Lung microvascular endothelial cell (primary cell): ENCODE results near the gene TBC1D12. TPM values are rescaled to one million over a fixed set of nuclear protein-coding genes. Genes with fewer than 3 reads are reported as not detected.
"Not testable (repeated sequence)": the region's sequence is repeated elsewhere in the genome, so short reads cannot be mapped to it uniquely, and the experiment has no call there.

ENCODE experiments used
- DNase-seq, 2 donors: peaks; one replicate each; pipeline versions ENCODE4 v3.0.0 to v3.0.0-alpha.2; 2010; ENCODE audit warnings: low read depth in 2 of 2
- total RNA-seq: library from RNA; depleted of rRNA; stranded (reverse); fragments of >200 nt; gene quantifications from 2 replicates; pipeline ENCODE4 v1.2.1, GENCODE V29; 2014

TBC1D12 gene
- total RNA-seq, 1 donor from 2014 or later: 16.9 TPM

DNA sequence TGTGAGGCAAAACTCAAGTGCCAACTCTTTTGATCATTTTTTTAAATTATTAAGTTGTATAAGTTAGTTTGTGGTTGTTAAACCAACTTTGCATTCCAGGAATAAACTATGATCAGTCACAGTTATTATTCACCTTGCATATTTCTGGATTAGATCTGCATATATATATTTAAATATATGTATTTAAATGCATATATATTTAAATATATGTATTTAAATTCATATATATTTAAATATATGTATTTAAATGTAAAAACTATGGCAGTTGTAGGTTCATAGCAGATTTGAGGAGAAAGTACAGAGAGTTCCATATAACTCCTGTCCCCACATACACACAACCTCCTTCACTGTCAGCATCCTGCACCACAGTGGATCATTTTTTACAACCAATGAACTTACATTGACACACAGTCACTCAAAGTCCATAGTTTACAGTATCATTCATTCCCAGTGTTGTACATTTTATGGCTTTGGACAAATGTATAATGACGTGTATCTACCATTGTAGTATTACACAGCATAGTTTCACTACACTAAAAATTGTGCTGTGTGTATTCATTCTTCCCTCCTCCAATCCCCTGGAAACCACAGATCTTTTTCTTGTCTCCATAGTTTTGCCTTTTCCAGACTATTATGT is 49.7 kb downstream of the TBC1D12 start:
- no peak for DNase-seq

DNA sequence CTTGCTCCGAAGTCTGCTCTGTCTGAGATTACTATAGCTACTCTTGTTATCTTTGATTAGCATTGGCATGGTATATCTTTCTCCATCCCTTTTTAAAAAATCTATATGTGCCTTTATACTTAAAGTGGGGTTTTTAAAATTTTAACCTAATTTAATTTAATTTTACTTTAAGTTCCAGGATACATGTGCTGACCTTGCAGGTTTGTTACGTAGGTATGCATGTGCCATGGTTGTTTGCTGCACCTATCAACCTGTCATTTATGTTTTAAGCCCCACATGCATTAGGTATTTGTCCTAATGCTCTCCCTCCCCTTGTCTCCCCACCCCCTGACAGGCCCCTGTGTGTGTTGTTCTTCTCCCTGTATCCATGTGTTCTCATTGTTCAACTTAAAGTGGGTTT is 54.6 kb downstream of the TBC1D12 start:
- no peak for DNase-seq

DNA sequence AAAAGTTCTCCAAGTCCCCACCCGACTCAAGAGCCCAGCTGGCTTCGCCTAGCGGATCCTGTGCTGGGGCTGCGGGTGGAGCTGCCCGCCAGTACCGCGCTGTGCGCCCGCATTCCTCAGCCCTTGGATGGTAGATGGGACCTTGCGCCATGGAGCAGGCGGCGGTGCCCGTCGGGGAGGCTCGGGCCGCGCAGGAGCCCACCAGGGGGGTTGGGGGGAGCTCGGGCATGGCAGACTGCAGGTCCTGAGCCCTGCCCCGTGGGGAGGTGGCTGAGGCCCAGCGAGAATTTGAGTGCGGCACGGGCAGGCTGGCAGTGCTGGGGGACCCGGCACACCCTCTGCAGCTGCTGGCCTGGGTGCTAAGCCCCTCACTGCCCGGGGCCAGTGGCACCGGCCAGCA is 57.0 kb downstream of the TBC1D12 start:
- DNase-seq: no peak

DNA sequence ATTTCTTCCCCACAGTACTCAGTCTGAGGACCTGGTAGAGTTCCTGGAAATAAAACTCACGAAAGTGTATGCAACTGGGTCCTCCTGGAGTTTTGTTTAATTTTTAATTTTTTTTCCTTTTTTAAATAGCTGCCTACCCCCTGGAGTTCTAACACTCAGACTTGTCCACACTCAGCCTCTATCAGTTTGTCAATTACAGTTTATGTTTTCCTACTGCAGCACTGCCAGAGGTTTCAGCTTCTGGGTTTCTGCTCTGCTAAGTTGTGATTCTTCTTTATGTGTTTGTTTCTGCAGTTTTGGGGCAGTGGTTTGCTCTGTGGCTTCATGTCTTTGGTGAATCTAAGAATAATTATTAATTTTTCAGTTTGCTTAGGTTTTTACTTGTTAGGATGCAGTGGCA is 59.2 kb downstream of the TBC1D12 start:
- no peak for DNase-seq

DNA sequence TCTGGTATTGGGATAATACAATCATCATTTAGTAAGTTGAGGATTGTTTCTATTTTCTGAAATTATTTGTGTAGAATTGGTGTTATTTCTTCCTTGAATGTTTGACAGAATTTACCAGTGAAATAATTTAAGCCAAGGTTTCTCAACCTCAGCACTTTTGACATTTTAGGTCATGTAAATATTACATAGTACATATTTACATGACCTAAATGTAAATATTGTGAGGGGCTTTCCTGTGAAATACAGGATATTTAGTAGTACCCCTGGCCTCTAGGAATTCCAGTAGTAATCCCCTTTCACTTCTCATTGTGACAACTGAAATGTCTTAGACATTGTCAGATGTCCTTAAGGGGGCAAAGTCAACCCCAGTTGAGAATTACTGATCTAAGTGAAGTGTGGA is 59.8 kb downstream of the TBC1D12 start:
- DNase-seq: no peak

DNA sequence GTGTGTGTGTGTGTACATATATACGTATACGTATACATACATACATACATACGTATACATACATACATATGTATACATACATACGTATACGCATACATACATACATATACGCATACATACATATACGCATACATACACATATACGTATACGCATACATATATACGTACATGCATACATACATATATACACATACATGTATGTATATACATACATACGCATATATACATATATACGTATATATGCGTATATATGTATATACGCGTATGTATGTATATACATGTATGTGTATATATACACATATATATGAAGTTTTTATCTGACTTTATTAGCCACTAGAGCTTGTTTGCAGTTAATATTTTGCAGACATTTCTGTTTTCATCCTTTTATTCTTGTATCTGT is 63.3 kb downstream of the TBC1D12 start:
- no peak for DNase-seq

DNA sequence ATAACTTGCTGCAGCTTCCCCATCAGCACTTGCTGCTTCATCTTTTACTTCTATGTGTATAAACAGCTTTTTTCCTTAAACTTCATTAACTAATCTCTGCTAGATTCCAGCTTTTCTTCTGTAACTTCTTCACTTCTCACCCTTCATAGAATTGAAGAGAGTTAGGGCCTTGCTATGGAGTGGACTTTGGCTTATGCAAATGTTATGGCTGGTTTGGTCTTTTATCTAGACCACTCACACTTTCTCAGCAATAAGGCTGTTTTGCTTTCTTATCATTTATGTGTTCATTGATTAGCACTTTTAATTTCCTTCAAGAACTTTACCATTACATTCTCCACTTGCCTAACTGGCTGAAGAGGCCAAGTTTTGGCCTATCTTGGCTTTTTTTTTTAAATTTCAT is 79.1 kb downstream of the TBC1D12 start:
- no peak for DNase-seq

DNA sequence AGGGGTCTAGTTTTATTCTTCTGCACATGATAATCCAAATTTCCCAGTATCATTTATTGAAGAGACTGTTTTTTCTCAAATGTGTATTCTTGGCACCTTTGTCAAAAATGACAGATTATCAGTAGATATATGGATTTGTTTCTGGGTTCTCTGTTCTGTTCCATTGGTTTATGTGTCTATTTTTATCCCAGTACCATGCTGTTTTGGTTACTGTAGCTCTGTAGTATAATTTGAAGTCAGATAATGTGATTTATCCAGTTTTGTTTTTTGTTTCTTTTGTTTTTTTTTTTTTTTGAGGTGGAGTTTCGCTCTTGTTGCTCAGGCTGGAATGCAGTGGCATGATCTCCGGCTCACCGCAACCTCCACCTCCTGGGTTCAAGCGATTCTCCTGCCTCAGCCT is 81.6 kb downstream of the TBC1D12 start:
- no peak for DNase-seq

DNA sequence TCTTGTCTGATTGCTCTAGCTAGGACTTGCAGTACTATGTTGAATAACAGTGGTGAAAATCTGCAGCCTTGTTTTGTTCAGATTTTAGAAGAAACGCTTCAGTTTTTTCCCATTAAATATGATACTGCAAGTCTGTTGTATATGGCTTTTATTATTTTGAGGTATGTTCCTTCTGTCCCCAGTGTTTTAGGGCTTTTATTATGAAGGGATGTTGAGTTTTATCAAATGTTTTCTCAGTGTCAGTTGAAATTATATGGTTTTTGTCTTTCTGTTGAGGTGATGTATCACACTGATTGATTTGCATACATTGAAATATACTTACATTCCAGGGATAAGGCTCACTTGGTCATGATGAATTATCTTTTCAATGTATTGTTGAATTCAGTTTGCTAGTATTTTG is 82.8 kb downstream of the TBC1D12 start:
- DNase-seq: no peak

DNA sequence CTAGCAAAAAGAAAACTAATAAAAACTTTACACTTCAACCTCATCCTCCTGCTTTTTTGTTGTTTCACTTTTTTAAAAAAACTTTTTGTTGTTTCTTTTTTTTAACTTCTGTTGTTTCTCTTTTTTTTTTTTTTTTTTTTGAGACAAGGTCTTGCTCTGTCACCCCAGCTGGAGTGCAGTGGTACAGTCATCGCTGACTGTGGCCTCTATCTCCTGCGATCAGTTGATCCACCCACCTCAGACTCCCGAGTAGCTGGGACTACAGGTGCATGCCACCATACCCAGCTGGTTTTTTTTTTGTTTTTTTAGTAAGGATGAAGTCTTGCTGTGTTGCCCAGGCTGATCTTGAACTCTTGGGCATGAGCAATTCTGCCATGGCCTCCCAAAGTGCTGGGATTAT is 85.2 kb downstream of the TBC1D12 start:
- no peak for DNase-seq

DNA sequence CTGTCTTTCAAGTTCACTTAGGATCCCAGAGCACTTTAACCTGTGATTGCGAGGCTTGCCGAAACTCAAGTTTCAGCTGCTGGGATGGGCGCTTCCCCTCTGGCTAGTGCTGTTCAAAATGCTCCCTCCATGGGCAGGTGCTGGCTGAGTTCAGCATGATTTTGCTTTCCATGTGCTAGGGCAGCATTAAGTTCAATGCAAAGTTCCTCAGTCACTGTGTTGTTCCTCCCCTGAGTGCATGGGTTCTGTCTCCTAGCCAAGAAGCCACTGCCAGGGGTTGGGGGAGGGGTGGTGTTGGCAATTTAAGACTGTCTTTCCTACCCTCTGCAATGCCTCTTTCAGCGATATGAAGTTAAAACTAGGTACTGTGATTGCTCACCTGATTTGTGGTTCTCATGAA is 86.8 kb downstream of the TBC1D12 start:
- no peak for DNase-seq

DNA sequence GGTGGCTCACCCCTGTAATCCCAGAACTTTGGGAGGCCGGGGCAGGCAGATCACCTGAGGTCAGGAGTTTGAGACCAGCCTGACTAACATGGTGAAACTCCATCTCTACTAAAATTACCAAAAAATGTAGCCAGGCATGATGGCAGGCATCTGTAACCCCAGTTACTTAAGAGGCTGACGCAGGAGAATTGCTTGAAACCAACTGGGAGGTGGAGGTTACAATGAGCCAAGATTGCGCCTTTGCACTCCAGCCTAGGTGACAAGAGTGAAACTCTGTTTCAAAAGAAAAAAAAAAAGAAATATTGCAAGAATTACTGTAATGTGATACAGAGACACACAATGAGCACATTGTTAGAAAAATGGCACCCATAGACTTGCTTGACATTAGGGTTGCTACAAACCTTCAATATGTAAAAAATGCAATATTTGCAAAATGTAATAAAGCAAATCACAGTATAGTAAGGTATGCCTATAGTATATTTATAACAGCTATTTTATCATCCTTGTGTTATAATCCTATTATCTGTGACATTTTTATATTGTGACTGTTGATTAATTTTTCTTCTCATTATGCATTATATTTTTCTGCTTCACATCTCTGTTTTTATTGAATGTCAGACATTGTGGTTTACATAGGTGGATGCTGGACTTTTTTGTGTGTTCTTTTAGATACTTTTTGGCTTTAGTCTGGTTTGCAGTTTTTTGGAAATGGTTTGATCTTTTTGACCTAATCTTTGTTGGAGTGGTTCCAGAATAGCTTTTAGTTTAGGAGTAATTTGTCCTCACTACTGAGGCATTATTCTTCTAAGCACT is 87.8 kb downstream of the TBC1D12 start:
- no peak for DNase-seq

DNA sequence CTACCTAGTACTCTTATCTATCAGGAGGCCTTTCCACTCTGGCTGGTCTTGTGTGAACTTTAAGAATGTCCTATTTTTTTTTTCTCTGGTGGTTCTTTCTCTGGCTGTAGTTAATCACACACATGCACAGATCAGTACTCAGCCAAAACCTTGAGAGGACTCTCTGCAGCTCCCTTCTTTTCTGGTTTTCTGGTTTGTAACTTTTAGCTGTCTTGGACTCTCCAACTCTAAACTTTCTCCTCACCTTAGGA is 88.4 kb downstream of the TBC1D12 start:
- no peak for DNase-seq

DNA sequence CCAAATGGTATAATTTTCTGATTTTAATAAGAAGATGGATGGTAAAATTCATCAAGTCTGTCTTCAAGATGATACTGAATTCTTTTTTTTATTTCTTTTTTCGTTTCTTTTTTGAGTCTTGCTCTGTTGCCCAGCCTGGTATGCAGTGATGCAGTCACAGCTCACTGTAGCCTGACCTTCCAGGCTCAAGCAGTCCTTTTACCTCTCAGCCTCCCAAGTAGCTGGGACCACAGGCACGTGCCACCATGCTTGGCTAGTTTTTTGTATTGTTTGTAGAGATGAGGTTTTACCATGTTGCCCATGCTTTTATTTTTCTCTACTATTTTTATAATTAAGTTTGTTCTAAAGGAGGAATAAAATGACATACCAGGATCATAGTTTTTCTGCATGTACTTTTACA is 91.1 kb downstream of the TBC1D12 start:
- no peak for DNase-seq

DNA sequence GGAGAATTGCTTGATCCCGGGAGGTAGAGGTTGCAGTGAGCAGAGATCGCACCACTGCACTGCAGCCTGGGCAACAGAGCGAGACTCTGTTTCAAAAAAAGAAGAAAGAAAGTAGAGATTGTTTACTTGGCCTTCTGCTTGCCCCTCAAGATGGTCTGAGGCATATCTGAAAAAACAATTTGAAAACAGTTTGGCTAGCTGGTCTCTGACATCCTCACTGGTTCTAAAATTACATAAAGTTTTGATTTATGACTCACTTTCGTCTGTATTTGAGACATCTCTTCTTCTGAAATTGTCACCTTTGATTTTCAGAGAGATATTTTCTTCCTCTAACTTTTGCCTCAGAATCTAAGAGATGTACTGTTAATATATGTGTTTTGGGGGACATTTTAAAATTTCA is 93.7 kb downstream of the TBC1D12 start:
- DNase-seq: no peak

DNA sequence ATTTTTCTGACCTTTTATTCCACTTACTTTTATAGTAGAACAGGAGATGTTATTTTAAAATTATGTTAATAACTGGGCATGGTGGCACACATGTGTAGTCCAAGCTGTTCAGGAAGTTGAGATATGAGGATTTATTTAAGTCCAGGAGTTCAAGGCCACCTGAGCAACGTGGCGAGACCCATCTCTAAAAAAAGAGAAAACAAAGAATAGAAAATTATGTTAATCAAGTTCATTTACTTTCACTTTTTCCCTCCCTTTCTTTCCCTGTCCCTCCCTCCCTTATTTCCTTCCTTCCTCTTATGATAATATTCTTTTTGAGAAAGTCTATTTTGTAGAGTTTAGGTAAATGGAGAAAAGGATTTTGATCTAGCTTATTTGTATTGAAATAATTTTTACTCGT is 94.3 kb downstream of the TBC1D12 start:
- DNase-seq: no peak

DNA sequence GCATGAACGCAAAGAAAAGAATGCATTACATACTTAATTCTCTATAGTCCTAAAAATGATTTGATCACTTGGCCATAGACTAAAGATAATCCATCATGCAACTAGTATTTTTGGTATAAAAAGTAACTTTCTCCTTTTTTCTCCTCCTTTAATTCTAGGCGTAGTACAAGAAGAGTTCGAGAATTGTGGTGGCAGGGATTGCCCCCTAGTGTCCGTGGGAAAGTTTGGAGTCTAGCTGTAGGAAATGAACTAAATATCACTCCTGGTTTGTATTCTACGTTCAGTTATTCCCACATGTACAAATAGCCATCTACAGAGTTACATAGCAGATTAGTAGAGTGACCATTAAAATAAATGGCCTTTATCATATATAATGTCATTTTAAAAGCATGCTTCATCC is 97.7 kb downstream of the TBC1D12 start:
- DNase-seq: peak in 1 of 2 donors; percentile 28

DNA sequence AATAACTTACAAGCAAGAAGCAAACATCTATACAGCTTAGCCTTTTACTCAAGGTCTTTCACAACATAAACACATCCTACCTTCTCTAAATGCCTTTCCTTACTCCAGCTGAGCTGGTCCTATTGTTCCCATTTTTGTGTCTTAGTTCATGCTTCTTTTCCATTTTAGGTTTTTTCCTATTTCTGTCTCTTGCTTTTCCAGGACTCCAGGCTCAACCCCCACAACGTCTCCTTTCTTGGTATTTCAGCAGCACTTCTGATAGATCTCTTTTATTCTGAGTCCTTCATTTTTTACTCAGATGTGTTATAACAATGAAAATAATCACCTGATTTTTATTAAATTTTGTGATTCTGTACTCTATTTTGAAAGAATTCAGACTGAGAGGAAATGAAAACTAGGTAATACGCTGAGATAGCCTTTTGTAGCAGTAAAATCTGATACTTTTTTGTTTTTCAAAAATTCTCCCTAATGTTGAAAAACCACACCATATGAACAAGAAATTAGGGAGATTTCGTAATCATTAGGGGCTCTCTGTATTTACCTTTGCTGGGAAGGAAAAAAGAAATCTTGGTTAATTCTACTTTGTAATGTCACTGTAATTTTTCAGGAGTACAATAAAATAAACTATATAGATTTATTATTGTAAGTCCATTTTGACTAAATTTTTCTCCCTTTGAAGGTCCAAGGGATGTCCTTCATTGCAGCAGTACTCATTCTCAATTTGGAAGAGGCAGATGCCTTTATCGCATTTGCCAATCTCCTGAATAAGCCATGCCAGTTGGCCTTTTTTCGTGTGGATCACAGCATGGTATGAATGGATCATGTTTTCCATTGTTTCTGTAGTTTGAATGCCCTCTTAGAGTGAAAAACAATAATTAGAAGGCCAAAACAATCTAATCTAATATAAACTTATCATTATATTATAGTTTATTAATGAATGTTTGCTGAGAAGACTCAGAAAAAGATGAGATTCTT is 119.2 kb downstream of the TBC1D12 start:
- DNase-seq: no peak

DNA sequence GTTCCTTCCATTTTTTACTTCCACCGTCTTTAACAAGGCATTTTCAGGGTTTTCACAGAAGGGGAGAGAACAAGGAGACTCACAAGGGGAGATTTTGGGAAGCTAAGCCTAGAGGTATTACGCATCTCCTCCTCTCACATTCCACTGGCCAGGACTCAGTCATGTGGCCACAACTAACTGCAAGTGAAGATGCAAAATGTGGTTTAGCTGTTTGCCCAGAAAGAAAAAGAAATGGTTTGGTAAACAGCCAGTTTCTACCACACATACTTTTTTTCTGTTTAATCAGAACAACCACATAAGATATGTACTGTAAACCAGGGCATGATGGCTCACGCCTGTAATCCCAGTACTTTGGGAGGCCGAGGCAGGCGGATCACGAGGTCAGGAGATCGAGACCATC is 121.8 kb downstream of the TBC1D12 start:
- DNase-seq: no peak

DNA sequence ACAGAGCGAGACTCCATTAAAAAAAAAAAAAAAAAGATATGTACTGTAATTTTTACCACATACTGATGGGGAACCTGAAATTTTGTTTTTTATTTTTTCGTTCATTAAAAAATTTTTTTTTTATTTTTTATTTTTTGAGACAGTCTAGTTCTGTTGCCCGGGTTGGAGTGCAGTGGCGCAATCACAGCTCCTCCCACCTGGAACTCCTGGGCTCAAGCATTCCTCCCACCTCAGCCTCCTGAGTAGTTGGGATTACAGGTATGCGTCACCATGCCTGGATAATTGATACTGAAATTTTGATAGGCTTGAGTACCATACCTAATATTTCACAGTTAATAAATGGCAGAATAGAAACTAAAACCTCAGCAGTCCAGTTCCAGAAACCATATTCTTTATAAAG is 122.4 kb downstream of the TBC1D12 start:
- DNase-seq: no peak

DNA sequence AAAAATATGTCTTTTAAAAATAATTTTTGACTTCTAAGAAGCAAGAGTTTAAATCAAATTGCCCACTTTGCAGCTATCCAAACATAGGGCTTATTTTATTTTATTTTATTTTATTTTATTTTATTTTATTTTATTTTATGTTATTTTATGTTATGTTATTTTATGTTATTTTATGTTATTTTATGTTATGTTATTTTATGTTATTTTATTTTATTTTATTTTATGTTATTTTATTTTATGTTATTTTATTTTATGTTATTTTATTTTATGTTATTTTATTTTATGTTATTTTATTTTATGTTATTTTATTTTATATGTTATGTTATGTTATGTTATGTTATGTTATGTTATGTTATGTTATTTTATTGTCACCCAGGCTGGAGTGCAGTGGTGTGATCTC is 129.2 kb downstream of the TBC1D12 start:
- not testable (repeated sequence) for DNase-seq

DNA sequence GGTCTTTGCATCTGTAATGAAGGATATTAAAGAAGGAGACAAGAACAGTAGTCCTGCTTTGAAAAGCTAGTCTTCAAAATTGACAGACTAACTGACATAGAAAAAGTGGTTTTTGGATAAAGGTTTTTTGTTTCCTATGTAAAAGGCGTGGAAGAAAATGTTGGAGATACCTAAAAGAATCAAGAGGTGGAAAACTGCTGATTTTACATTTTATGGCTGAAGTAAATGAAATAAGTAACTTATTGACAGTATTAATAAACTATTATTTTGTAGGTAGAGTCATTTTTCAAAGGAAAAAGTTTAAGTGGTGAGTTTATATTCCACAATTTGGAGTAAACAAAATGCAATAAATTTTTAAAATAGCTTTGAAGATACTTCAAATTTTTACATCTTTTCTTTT is 130.7 kb downstream of the TBC1D12 start:
- no peak for DNase-seq

DNA sequence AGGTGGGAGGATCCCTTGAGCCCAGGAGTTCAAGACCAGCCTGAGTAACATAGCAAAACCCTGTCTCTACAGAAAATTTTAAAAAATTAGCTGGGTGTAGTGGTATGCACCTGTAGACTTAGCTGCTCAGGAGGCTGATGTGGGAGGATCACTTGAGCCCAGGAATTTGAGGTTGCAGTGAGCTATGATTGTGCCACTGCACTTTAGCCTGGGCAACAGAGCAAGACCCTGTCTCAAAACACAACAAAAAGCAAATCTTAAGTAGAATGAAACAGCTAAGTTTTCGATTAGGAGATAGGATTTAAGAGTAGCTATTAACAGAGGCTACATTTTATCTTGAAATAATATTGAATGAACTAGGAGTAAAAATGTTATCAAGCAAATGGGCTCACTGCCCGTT is 139.9 kb downstream of the TBC1D12 start:
- DNase-seq: not testable (repeated sequence)
